NCI-H1105 treated with DMSO at 0.1 percent for 48 hours (cell line): ENCODE results near the gene PTPN20.
"Not testable (repeated sequence)": the region's sequence is repeated elsewhere in the genome, so short reads cannot be mapped to it uniquely, and the experiment has no call there.

Experiments used
- DNase-seq: peaks from one replicate; lab custom pipeline; 2025; lab: John Stamatoyannopoulos, UW

PTPN20 gene

DNA sequence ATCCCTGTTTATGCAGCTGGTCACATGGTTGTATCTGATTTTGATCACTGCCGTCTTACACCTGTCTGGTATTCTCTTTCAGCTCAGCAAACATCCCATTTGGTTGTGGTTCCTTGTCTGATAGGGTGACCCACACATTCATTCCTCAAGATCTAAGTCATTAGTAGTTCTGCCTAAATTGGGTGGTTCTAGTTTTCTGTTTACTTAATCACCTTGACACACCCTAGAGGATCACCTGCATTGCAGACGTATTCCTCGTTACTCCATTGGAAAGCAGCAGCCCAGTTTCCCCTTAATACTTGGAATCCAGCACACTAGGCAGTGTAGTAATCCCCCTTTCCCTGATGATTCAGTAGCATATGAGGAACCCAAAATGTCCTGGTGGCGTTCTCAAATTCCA lies 41.3 kb downstream of the PTPN20 start:
- DNase-seq: not testable (repeated sequence)

DNA sequence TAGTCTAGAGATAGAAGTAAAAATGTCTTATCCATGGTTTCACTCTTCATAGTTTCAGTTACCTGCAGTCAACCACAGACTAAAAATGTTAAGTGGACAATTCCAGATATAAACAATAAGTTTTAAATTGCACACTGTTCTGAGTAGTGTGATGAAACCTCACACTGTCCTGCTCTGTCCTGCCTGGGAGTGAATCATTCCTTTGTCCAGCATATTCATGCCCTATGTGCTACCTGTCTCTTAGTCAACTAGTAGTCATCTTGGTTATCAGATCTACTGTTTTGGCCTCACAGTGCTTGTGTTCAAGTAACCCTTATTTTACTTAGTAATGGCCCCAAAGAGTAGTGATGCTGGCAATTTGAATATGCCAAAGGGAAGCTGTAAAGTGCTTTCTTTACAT lies 49.5 kb downstream of the PTPN20 start:
- not testable (repeated sequence) for DNase-seq

DNA sequence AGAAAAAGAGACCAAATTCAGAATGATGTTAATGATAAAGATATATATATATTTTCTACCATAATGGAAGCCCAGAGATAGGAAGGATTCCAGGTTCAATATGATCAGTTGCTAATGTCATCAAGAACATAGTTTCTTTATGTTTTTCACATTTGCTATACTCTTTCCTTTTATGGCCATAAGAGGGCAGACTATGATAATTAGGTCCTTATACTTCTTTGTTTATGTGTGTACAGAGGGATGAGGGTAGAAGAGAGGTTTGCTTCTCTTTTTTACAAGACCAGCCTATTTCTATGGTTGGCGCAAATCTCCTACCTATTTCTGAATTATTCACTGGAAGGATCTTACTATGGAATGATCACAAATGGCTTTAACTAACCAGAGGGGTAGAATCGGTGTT lies 52.1 kb downstream of the PTPN20 start:
- DNase-seq: not testable (repeated sequence)

DNA sequence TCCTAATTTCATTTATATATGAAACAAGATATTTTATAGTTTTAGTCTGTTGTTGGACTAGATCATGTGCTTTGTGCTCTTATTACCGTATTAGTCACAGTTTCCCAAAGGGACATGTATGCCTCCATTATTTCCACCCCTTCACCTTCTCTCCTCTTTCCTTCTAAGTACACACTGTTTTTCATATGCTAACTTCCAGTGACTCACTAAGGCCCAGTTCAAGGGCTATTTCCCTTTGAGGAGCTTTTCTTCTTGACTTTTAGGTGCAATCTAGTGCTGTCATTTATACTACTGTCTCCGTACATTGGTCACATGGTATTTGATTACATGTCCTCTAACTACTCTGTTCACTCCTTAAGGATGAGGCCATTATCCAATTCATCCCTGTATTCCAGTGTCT lies 55.8 kb downstream of the PTPN20 start:
- not testable (repeated sequence) for DNase-seq

DNA sequence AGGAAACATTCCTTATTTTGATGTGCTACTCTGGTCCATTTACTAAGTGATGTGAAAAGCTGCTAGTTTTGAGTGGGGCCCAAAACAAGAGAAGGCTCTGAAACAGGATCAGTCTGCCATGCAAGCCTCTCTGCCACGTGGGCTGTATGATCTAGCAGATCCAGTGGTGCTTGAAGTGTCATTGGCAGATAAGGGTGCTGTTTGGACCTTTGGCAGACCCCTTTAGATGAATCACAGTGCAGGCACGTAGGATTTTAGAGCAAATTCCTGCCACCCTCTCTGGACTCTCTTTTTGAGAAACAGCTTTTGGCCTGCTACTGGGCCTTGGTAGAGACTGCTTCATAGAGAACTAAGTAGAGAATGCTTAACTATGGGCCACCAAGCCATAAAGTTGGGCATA lies 69.0 kb downstream of the PTPN20 start:
- DNase-seq: not testable (repeated sequence)

DNA sequence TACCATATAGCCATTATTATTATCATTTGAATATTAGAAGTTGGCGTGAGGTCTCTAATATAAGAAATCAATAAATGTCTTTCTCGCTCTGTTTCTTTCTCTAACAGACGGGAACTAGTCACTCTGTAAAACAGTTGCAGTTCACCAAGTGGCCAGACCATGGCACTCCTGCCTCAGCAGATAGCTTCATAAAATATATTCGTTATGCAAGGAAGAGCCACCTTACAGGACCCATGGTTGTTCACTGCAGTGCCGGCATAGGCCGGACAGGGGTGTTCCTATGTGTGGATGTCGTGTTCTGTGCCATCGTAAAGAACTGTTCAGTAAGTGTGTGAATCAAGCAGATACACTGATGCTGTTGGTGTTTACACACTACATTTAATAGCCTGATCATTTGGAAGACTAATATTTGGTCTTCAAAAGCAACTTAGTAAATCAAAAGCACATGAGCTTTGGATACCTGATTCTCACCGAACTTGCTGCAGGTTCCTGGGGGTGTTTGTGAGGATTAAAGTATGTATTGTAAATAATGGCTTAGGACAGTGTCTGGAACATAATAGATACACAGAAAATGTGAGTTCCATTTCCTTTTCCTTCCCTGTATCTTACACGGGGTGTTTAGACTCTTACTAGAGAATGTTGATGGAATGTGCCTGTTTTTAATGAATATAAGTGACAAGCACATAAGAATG lies 76.2 kb downstream of the PTPN20 start:
- DNase-seq: not testable (repeated sequence)

DNA sequence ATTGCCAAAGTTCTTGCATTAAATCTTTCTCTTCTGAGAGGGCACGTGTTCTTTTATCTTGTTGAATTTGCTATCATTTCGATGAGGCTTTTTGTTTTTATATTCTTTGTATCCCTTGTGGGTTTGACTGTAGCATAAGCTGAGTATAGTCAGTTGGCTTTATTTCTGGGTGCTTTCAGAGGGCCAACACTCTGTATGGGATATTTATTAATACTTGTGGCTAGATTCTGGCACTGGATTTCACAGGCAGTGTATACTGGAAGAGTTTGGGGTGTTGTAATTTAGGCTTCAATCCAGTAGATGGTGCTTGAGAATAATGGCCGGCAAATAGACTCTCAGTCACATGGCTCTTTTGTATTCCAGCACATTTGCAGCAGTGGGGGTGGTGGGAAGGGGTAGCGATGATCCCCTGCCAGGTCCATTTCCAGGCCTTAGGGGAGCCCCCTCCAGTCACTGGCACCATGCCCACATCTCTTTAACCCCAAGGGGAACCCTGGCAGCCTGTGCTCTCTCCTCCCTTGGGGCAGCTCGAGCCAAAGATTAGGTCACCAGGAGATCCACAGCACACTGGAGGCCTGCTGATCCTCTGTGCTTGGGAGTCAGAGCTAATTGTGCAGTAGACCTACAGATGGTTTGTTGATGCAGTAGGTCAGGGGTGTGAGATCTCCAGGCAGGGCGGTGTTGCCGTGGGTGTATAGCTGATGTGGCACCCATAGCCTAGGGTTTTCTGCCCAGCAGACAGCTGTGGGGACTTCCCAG lies 81.8 kb downstream of the PTPN20 start:
- DNase-seq: peak; percentile 24

DNA sequence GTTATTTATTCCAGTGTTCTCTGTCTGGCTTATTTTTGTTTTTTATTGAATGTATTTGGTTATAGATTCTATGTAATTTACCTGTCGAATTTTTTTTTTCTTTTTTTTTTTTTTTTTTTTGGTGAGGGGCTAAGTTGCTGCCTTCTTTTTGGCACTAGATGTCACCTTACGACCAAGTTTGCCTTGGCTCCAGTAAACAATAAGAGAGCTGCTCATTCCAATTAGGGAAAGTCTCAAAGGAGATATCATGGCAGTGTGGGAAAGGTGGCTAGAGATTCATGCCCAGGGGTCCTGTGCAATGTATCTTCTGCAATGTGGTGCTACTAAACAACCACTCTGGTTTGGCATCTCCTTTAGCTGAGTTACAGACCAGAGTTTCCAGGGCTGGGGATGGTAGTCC lies 84.0 kb downstream of the PTPN20 start:
- DNase-seq: no peak

DNA sequence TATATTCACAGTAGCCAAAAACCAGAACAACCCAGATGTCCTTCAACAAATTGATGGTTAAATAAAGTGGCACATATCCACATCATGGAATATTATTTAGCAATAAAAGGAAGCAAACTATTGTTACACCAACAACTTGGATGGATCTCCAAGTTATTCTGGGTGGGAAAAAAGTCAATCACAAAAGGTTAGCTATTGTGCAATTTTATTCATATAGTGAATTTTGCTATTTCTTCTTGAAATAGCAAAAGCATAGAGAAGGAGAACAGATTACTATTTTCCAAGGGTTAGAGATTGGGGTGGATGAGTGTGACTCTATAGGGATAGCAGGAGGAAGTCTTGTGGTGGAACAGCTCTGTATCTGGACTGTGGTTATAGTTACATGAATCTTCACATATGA lies 87.0 kb downstream of the PTPN20 start:
- DNase-seq: no peak

DNA sequence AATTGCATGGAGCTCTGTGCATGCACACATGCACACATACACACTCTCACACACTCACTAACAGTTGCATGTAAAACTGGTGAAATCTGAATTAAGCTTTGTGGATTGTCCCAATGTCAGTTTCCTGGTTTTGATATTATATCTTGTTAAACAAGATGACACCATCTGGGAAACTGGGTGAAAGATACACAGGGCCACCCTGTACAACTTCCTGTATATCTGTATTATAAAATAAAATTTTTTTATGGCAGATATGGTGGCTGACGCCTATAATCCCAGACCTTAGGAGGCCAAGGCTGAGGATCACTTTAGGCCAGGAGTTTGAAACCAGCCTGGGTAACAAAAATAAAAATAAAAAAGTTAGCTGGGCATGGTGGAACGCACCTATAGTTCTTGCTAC lies 87.4 kb downstream of the PTPN20 start:
- no peak for DNase-seq

DNA sequence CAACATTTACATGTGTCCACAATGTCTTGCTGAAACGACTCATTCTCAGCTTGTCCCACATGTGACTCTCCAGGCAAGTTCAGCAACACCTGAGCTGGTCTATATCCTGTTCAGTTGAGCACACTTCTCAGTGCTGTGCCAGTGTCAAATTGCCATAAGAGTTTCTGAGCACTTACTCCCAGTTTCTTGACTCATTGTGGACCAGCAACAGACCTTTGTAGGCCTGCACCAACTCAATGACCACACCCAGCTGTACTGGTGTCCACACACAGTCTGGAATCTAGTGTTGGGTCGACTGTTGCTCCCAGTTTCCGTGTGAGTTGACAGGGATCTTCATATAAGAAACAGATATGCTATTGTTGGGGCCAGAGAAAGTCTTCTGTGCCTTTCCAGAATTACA lies 88.0 kb downstream of the PTPN20 start:
- DNase-seq: no peak

DNA sequence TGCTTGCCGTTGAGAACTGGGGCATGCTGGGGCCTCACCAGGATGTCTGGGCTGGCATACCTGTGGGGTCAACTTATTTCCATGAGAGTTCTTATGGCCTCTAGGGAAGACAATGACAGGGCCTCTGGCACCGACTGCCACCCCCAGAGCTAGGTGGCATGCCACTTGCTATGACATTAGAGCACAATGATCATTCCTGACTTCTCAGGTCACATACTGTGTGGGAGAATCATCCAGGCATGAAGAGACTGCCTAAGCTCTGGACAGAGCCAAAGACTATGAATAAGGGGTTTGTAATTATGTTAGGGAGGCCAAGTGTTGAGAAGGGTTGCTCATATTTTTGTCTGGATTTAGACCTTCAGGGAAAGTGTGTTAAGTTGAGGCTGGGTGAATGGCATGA lies 97.5 kb downstream of the PTPN20 start:
- DNase-seq: no peak

DNA sequence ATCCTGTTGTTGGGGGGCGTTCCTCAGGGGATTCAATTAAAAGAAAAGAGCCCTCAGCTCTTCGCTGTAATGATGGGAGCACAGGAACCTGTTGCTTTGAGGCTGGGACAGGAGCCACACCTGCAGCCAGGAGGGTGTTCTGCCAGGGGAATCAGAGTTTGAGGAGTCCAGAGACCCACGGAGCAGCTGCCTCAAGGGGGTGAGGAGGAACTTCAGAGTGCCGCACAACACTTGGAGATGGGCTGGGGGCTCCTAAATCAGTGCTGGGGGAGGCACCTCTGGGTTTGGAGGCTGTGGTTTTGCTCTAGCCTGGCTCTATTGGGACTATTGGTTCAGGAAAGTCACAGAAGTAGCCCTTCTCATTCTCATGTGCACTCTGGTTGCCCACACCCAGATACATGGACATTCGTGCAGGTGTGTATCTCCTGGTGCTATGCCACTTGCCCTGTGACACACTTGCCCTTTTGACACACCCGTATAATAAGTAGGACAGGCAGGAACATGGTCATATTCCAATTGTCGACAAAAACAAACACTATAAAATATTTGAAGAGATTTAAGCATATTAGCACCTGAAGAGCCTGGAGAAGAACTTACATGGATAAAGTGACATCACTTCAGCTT lies 98.1 kb downstream of the PTPN20 start:
- DNase-seq: no peak

DNA sequence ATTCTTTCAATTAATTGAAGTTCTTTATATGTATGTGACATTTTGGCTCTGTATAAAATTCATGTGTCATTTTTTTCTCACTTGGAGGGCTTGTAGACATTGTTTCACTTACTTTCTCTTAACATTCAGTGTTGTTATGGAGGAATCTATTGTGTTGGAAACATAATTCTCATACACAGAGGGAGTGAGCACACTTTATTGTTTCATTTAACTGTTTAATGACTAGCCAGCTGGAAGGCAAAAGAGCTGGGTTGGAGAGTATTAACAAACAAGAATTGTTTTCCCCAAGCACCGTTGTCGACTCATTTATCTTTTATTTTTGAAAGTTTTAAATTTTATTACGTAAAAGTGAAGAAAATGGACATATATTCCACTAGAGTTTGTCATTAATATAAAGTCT lies 98.8 kb downstream of the PTPN20 start:
- DNase-seq: no peak

DNA sequence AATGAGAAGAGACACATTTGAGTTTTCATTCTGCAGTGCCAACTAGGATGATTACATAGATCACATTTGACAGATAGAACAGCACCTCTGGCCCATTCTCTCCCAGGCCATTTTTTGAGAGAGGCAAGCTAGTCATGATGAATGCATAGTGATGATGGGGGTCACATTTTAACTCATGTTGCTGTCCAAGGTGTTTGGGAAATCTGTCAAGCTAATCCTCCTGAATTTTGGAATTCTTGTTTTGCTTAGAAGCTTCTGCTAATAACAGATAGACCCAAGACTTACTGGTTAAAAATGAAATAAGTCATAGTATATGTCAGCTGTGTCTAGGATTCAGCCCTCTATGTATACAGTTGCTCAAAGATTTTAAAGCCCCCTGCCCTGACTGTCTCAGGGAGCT lies 101.0 kb downstream of the PTPN20 start:
- no peak for DNase-seq

DNA sequence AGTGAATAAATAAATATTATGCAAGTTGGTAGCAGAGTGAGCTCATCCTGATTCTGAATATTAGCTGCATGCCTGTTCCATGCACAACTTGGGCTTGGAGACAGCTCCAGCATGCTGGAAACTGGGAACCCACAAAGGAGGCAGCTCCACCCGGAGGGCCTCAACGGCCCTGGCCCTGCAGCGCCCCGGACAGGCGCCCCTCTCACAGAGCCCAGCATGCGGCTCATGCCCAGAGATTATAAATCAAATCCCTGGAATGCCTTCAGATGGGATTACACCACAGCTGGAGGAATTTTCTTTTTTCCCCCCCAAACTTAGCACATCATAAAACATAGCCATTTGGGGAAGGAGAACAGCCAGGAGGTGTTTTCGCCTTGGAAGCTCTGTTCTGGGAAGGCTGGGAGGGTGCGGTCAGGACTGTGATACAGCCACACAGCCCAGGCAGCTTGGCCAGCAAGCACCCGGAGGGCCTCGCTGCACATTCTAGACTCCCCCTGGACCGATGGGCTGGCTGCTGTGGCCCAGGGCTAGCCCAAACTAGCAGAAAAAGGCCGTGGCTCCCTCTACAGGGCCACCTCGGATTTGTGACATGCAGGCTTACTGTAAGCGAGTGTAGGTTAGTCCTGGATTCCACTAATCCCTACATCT lies 102.4 kb downstream of the PTPN20 start:
- no peak for DNase-seq

DNA sequence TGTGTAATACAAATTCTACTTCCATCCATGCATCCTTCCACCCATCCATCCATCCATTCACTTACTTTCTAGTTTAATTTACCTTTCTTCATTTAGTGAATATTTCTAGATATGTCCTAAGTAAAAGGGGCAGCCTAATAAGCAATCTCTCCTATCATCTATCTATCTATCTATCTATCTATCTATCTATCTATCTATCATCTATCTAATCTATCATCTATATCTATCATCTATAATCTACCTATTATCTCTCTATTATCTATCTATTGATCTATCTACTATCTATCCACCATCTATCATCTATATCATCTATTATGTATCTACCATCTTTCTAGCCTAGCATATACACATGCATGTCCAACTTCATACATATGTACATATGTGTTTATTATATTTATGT lies 104.2 kb downstream of the PTPN20 start:
- DNase-seq: no peak

DNA sequence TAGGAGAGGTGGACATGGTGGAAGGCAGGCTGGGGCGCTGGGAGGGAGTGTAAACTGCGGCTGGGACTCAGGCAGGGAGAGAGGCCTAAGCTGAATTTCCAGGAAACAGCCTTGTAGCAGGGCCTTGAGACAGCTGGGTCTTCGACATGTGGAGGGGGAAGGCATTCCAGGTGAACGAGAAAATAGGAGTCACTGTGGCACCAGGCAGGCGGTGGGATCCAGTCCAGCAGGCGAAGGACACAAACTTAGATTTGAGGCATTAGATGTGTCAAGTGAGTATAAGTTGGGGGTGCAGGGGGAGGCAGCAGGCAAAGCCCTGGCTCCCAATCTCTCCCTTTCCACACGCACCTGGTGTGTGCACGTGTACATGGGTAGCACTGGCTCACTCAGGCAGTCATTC lies 105.3 kb downstream of the PTPN20 start:
- DNase-seq: no peak

DNA sequence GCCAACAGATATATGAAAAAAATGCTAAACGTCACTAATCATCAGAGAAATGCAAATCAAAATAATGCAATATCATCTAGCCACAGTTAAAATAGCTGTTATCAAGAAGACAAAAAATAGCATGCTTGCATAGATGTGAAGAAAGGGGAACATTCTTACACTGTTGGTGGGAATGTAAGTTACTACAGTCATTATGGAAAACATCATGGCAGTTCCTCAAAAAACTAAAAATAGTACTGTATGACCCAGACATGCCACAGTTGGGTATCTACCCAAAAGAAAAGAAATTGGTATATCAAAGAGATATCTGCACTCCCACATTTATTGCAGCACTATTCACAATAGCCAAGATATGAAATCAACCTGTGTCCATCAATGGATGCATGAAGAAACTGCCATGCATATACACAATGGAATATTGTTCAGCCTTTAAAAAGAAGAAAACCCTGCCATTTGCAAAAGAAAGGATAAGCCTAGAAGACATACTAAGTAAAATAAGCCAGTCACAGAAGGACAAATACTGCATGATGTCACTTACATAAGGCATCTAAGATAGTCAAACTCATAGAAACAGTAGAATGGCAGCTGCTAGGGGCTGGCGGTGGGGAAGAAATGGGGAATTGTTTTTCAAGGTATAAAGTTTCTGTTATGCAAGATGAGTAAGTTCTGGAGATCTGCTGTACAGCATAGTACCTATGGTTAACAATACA lies 107.0 kb downstream of the PTPN20 start:
- DNase-seq: no peak

DNA sequence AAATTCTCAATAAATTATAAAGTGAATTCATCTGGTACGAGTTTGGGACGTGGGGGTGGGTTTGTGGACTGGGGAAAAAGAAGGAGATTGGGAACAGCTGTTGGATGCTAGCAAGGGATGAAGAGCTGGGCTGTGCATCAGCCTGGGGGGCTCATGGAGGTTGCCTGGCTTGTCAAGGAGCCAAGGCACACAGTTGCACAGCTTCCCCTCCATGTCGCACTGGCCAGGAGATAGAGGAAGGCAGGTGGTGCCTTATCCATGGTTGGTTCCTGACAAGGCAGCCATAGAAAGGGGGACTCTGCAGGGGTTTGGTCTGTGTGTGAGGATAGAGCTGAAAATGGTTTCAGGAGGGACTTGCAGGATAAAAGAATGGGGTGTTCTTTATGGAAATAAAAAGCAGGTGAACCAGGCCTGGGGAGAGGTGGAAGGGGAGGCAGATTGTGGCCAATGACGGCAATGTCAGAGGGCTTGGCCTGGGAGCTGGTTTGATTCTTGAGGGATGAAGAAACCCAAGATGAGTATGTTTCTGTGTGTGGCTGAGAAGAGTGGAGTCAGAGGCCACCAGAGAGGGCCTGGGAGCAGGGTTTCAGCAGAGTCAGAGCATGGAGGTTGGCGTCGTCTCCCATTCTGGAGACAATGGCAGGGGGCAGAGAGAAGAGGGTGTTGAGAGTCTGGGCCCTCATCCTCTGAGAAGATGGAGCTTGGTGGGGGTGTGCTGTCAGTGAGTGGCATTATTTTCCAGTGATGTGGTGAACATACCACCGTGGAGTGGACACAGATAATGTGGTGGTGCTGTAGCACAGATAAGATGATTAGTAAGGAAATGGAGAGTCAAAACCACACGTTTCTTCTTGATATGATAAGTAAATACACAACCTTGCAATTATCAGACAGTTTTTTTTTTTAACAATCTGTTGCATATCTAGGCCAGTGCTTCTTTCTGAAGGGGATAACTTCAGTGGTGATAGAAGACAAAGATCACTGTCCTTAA lies 108.2 kb downstream of the PTPN20 start:
- DNase-seq: no peak

DNA sequence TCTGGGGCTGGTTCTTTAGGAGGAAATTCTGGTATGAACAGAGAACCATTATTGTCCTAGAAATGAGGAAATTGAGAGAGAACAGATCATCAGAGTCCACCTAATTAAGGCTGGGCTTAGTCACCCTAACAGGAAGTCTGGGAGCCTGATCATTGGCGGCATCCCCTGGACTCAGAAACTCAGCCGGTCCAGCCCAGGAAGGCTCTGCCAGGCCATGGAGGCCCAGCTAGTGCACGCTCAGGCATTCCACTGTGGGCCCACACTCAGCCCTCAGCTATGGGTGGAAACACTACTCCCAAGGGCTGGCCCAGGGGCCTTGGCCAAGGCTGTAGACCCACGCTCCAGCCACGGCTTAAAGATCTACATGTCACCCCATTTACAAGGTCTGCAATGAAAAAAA lies 109.2 kb downstream of the PTPN20 start:
- no peak for DNase-seq
